Upper lobe of left lung (tissue), 4 donors: ENCODE measurements around the gene AGXT.

Source experiments
- EP300 ChIP-seq, 4 donors: sonication (generic); formaldehyde crosslinking; IDR thresholded peaks; one replicate each; pipeline ENCODE4 v1.5.1; 2017; ENCODE audit warnings: antibody characterized with exemption in 4 of 4, control low read depth in 2 of 4
- POLR2A ChIP-seq, 4 donors: fragments of 450-650 bp; IDR thresholded peaks; one replicate each; pipeline ENCODE4 v1.5.1; 2016 to 2017; ENCODE audit warnings: antibody characterized with exemption in 4 of 4, mild to moderate bottlenecking in 2 of 4
- POLR2AphosphoS5 ChIP-seq, 2 donors: sonication (generic); formaldehyde crosslinking; IDR thresholded peaks; one replicate each; pipeline ENCODE4 v1.5.1; 2017; ENCODE audit warnings: antibody characterized with exemption in 2 of 2
- TF ChIP-seq, protein P1 (sequence below), 6 experiments: fragments of 450-650 bp in 4 of 6; fragments of 200-600 bp in 2 of 6; sonication (generic) in 2 of 6; IDR thresholded peaks; one replicate each; pipeline ENCODE4 v1.5.1; 2016 to 2019; ENCODE audit warnings: antibody characterized with exemption in 6 of 6

DNA sequence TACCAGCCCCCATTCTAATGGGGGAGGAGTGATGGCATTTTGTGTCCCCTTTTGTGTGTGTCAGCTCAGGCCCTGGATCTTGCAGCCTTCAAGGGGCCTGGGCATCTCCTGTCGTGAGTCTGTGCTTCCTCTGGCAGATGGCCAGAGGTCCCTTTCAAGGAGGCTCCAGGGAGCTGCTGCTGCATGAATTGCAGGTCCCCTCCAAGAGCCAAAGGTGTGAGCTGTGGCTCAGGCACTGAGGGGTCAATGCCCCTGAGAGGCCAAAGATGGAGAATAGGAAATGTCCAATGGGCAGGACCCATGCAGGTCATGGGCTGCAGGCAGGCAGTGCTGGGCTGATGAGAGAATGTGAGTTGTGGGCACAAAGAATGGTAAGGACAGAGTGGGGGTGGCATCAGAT, 16.9 kb downstream of the AGXT start:
- TF ChIP-seq POLR2A (IDR thresholded peaks at IDR 0.05) (no peak), EP300 (IDR thresholded peaks at IDR 0.05) (no peak), POLR2AphosphoS5 (IDR thresholded peaks at IDR 0.05) (no peak)
- TF ChIP-seq, protein P1, sequence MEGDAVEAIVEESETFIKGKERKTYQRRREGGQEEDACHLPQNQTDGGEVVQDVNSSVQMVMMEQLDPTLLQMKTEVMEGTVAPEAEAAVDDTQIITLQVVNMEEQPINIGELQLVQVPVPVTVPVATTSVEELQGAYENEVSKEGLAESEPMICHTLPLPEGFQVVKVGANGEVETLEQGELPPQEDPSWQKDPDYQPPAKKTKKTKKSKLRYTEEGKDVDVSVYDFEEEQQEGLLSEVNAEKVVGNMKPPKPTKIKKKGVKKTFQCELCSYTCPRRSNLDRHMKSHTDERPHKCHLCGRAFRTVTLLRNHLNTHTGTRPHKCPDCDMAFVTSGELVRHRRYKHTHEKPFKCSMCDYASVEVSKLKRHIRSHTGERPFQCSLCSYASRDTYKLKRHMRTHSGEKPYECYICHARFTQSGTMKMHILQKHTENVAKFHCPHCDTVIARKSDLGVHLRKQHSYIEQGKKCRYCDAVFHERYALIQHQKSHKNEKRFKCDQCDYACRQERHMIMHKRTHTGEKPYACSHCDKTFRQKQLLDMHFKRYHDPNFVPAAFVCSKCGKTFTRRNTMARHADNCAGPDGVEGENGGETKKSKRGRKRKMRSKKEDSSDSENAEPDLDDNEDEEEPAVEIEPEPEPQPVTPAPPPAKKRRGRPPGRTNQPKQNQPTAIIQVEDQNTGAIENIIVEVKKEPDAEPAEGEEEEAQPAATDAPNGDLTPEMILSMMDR (IDR thresholded peaks at IDR 0.05) = no peak
